Cortex of kidney (tissue), 1 donor: Measurements from ENCODE around the gene CLN6.
"Not testable (repeated sequence)": the region's sequence is repeated elsewhere in the genome, so short reads cannot be mapped to it uniquely, and the experiment has no call there.

Source experiments
- DNase-seq: peaks from one replicate; lab custom pipeline; 2025; lab: John Stamatoyannopoulos, UW

CLN6 gene

DNA sequence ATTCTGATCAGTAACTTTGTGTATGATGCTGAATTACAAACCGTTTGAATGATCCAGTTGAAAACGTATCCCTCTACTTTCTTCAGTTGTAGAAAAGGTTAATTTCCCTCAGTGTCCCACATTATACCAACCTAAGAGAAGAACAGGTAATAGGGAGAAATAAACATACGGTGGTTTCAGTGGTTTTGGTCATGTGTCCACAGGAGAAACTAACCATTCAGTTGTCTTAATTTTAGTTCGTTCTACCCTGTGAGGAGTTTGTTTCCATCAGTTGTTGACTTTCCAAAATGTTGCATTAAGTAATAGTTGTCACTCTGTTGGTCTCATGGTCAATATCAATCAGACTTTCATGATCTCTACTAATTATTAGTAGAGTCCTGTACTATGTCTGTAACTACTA lies 39.5 kb downstream of the CLN6 start:
- DNase-seq = no peak

DNA sequence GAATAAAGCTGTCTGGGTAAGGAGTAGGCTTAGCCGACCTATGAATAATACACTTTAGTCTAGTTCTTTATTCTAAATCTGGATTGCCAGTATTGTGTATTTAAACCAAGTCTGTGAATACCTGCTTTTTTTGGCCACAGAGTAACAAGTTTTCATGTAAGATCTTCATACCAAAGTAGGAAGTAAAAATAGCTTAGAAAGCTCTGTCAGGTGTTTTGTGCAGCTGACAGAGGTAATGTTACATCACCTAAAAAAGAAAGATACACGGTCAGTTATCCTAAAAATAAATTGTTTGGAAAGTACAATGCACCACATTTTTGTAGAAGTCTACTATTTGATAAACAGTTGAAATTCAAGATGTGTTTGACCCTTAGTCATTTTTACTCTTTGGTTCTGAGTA lies 40.9 kb downstream of the CLN6 start:
- DNase-seq = no peak

DNA sequence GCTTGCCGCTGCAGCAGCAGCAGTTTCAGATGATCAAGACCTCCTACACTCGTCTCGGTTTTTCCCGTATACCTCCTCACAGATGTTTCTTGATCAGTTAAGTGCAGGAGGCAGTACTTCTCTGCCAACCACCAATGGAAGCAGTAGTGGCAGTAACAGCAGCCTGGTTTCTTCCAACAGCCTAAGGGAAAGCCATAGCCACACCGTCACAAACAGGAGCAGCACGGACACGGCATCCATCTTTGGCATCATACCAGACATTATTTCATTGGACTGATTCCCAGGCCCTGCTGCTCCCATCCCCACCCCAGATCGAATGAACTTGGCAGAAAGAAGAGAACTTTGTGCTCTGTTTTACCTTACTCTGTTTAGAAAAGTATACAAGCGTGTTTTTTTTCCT lies 42.0 kb downstream of the CLN6 start:
- DNase-seq = no peak

DNA sequence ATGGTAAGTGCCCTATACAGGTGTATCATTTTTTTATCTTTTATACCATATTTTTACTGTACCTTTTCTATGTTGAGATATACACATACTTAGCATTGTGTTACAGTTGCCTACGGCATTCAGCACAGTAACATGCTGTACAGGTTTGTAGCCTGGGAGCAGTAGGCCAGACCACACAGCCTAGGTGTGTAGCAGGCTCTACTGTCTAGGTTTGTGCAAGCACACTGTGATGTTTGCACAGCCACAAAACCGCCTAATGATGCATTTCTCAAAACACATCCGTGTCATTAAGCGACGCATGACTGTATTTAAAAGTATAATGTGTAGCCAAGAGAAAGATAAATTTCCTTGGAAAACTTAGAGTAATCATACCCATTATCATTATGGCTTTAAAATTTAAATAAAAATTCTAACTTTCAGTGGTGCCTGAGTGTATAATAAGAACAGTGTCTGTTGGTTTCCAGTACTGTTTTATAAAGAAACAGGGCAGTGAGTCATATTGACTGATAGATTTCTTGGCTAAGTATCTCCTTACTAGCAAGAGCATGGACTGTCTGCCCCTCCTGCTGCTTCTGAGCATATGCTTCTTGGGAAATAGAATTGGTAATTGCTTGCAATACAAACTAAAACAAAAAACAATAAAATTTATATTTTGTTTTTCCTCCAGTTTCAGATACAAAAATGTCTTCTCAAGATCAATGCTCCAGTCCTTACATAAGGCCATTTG lies 42.7 kb downstream of the CLN6 start:
- no peak for DNase-seq

DNA sequence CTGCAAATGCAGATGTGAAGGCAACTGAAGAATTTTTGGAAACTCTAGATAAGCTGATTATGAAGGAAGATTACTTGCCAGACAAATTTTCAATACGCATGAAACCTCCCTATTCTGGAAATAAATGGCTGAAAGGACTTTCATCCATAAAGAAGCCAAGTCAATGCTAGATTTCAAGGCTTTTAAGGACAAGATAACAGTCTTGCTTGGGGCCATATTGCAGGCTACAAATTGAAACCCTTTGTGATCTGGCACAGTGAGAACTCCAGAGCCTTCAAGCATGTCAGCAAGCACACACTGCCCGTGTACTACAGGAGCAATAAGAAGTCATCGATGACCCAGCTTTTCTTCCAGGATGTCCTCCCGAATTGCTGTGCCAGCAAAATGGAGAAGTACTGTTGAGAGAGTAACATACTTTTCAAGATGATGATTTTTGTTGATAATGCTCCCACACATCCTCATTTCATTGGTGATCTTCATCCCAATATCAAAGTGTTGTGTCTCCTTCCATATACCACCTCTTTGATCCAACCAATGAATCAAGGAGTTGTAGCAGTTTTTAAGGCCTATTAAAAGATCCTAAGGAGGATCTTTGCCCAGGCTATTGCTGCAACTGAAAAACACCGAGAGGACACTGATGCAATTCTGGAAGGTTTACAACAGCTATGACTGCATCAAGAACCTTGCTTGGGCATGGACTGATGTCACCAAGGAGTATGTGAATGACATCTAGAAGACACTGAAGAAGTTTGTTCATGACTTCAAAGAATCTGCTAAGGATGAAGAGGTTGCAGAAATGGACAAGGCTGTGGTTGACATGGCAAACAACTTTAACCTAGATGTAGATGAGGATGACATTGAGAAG lies 44.7 kb downstream of the CLN6 start:
- no peak for DNase-seq

DNA sequence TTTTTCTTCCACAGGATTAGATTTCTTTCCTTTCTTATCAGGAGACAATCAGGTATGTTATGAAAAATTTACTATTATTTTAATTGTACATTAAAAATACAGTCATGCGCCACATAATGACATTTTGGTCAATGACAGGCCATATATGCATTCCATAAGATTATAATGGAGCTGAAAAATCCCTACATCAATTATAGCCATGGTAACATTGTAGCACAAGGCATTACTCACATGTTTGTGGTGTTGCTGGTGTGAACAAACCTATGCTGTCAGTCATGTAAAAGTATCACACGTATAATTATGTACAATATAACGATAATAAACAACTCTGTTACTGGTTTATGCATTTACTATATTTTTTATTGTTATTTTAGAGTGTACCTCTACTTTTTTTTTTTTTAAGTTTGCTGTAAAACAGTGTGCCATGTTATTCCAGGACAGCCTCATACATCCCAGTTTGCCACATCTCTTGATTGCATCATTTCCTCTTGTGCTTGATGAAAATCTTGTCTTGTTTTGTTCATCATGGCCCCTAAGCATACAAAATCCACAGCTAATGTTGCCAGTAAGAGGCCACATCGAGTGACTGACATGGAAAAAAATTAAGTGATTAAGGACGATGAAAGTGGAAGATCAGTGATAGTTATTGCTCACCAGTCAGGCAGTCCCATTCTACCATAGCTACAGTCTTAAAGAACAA lies 45.8 kb downstream of the CLN6 start:
- DNase-seq = no peak

DNA sequence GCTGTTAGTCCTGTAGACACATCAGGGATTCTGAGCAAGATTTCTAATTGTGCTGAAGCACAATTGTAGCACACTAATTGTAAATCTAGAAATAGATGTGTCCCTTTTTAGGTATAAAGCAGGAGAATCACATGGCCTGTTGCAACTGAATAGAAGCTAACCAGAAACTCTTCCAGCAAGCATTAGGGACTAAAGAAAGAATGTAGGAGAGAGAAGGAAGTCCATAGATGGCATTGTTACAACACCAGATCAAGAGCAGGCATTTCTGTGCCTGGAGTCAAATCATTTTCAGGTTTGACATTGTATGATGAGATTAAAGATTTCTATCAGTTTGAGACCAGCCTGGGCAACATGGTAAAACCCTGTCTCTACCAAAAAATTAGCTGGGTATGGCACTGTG lies 51.8 kb downstream of the CLN6 start:
- DNase-seq = no peak

DNA sequence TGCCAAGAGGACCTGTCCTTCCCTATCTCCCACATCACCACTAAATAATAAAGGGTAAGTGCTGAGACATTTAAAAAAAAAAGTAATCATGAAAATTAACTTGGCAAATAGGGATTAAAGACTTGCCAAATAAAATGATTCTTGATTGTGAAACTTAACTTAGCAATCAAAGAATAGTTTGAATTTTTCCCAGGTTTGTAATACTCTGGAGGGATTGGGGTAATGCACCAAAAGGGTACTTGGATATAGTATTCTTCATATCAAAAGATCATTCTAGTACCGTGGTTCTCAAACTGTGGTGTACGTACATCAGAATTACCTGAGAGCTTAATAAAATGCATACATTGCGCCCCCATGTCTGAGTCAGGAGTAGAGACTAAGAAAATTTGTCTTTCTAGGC lies 52.9 kb downstream of the CLN6 start:
- DNase-seq = no peak

DNA sequence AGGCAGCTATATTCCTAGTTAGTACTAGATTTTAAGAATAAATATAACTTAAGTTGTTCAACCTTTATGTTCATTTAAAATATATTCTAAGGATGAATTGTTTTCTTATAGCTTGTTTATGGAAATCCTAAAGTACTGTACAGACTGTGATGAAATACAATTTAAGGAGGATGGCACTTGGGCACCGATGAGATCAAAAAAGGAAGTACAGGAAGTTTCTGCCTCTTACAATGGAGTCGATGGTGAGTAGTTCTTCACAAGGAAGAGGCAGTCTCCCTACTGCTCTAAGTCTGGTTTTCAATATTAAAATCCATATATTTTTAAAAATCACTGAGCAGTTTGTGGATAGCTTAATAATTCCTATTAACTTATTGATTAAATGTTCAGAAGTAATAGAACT lies 54.0 kb downstream of the CLN6 start:
- no peak for DNase-seq

DNA sequence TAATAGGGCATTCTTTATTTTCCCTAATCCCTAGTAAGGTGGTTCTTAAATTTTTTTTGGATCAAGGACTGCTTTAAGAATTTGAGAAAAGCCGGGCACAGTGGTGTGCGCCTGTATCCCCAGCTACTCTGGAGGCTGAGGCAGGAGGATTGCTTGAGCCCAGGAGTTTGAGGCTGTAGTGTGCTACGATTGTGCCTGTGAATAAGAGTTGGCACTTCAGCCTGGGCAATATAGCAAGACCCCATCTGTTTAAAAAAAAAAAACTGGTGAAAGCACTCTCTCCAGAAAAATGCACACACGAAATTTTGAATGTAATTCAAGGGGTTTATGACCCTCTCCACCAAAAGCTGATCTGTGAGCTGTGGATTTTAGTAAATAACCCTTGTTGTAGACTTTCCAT lies 56.4 kb downstream of the CLN6 start:
- DNase-seq = no peak

DNA sequence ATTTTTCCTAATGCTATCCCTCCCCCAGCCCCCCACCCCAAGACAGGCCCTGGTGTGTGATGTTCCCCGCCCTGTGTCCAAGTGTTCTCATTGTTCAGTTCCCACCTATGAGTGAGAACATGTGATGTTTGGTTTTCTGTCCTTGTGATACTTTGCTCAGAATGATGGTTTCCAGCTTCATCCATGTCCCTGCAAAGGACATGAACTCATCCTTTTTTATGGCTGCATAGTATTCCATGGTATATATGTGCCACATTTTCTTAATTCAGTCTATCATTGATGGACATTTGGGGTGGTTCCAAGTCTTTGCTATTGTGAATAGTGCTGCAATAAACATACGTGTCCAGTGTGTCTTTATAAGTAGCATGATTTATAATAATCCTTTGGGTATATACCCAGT lies 57.5 kb downstream of the CLN6 start:
- not testable (repeated sequence) for DNase-seq

DNA sequence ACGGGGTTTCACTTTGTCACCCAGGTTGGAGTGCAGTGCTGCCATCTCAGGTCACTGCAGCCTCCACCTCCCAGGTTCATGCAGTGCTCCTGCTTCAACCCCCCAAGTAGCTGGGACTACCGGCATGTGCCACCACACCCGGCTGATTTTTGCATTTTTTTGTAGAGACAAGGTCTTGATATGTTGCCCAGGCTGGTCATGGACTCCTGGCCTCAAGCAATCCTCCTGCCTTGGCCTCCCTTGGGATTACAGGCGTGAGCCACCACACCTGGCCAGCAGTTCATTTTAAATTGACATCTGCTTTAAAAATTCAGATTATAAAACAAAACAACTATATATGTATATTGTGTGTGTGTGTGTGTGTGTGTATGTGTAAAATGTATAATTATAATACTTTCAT lies 62.7 kb downstream of the CLN6 start:
- no peak for DNase-seq

DNA sequence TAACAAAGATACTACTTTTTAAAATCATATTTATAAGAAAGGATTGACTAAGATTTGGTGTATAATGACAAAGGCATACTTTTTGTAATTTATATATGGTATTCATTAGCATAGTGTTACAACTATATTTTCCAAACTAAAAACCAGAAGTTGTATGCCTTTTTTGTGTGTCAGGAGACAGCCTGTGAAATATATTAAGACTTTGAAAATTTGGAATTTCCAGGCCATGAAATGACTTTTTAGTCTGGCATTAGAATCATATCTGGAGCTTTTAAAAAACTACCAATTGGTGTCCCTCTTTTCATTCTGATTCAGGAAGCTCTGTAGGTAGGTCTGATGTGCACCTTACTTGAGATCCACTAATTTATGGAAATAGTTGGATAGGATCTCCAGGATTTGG lies 66.3 kb downstream of the CLN6 start:
- DNase-seq = no peak

DNA sequence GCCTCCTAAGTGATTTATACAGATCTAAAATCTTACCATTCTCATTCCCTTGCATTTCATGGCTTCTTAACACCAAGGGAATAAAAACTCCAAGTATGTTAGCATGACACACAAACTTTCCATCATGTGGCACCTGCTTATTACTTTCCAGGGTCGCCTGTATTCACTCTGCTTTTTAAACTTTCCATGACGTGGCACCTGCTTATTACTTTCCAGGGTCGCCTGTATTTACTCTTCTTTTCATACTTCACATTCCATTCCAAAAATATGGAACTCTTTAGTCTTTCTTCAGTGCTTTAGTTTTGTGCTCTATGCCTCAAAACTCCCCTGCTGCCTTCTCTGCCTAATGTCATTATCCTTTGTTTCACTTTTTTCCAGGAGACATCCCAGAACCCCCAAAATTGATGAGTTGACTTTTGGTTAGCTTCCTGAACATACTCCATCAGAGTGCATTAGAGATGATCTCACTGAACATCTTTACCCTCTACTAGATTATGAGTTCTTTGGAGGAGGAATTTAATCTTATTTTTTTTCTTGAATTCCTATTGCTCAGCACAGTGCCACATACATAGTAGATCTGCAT lies 71.4 kb downstream of the CLN6 start:
- DNase-seq = no peak

DNA sequence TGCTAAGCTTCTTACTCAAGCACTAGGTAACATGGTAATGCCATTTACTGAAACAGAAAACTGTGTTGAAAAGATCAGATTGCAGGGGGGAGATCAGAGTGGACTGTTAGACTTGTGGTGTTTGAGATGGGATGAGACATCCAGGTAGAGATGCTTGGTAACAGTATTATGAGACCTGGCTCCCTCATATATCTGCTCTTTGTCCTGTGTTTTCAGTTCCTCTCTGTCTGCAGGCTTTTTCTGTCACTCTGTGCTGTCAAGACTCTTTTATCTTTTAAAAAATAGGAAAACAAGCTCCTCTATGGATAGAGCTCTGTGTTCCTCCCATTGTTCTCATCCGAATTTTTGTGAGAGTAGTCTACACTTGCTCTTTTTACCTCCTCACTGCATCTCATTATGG lies 72.5 kb downstream of the CLN6 start:
- DNase-seq = no peak
